ENCODE measurements around the gene DAPK1. TPM values are rescaled to one million over a fixed set of nuclear protein-coding genes. Genes with fewer than 3 reads are reported as not detected.

Gene DAPK1
- total RNA-seq, 1 donor from 2014 or later: 35.1 TPM

GRCh38 chr9:87685441-87685840 is 187.8 kb downstream of the DAPK1 start:
- Mint-ChIP-seq H3K4me1 (ENCODE audit: low read depth, unreplicated experiment) (peaks cover 12% of the 10 kb centered on the region), H3K27ac (ENCODE audit: unreplicated experiment) (no peak overlapping the region), H3K4me3 (ENCODE audit: unreplicated experiment) (no peak overlapping the region), H3K36me3 (ENCODE audit: low read depth, unreplicated experiment) (peaks cover 8% of the 10 kb centered on the region), H3K9me3 (ENCODE audit: unreplicated experiment) (peaks cover 1% of the 10 kb centered on the region), H3K27me3 (ENCODE audit: low read depth, unreplicated experiment) (no peaks in the 10 kb centered on the region)
- H3K79me2 ChIP-seq (ENCODE audit: insufficient read depth, low read length): no peaks in the 10 kb centered on the region
- H3K27ac ChIP-seq (ENCODE audit: low read depth, low read length): no peak overlapping the region
- H3K27me3 ChIP-seq (ENCODE audit: insufficient read depth, low read length): no peaks in the 10 kb centered on the region
- no peak overlapping the region for H3K9ac ChIP-seq (ENCODE audit: low read length)
- no peak overlapping the region for H2AFZ ChIP-seq (ENCODE audit: low read depth, low read length)
- no peak overlapping the region for H3K4me2 ChIP-seq (ENCODE audit: low read length)
- no peak overlapping the region for H3K4me3 ChIP-seq (ENCODE audit: insufficient read depth, low read depth, low read length)
- H4K20me1 ChIP-seq (ENCODE audit: insufficient read depth, low read length): no peaks in the 10 kb centered on the region
- no peaks in the 10 kb centered on the region for H3K9me3 ChIP-seq (ENCODE audit: insufficient read depth, low read depth, low read length)
- DNase-seq (ENCODE audit: low read depth): peak; percentile 25
- FAIRE-seq: no peak
- peaks cover 3% of the 10 kb centered on the region for H3K4me1 ChIP-seq (ENCODE audit: insufficient read depth, low read length)
- no peaks in the 10 kb centered on the region for H3K36me3 ChIP-seq (ENCODE audit: insufficient read depth, low read length)
- no peak for TF ChIP-seq CTCF (IDR thresholded peaks at IDR 0.05; ENCODE audit: insufficient read depth, low read depth, low read length)
- no peak for TF ChIP-seq EZH2 (IDR thresholded peaks at IDR 0.05; ENCODE audit: insufficient read depth, low read length)

- no peaks in the 10 kb centered on the region for H3K27me3 ChIP-seq (ENCODE audit: insufficient read depth, low read length)
- no peak overlapping the region for H3K4me3 Mint-ChIP-seq (ENCODE audit: unreplicated experiment)
- peaks cover 3% of the 10 kb centered on the region for H3K4me1 ChIP-seq (ENCODE audit: insufficient read depth, low read length)
- DNase-seq (ENCODE audit: low read depth): no peak
- no peaks in the 10 kb centered on the region for H3K36me3 ChIP-seq (ENCODE audit: insufficient read depth, low read length)
- no peaks in the 10 kb centered on the region for H3K79me2 ChIP-seq (ENCODE audit: insufficient read depth, low read length)
- H3K4me2 ChIP-seq (ENCODE audit: low read length): no peak overlapping the region
- no peak overlapping the region for H3K27ac Mint-ChIP-seq (ENCODE audit: unreplicated experiment)
- no peak overlapping the region for H3K9ac ChIP-seq (ENCODE audit: low read length)
- H4K20me1 ChIP-seq (ENCODE audit: insufficient read depth, low read length): no peaks in the 10 kb centered on the region
- no peak overlapping the region for H3K4me3 ChIP-seq (ENCODE audit: insufficient read depth, low read depth, low read length)
- H3K9me3 Mint-ChIP-seq (ENCODE audit: unreplicated experiment): peaks cover 1% of the 10 kb centered on the region
- H3K27me3 Mint-ChIP-seq (ENCODE audit: low read depth, unreplicated experiment): no peaks in the 10 kb centered on the region
- H2AFZ ChIP-seq (ENCODE audit: low read depth, low read length): no peak overlapping the region
- TF ChIP-seq EZH2 (IDR thresholded peaks at IDR 0.05; ENCODE audit: insufficient read depth, low read length): no peak
- TF ChIP-seq CTCF (IDR thresholded peaks at IDR 0.05; ENCODE audit: insufficient read depth, low read depth, low read length): peak; percentile 8
- no peaks in the 10 kb centered on the region for H3K9me3 ChIP-seq (ENCODE audit: insufficient read depth, low read depth, low read length)
- no peak for FAIRE-seq
- peaks cover 12% of the 10 kb centered on the region for H3K4me1 Mint-ChIP-seq (ENCODE audit: low read depth, unreplicated experiment)
- H3K27ac ChIP-seq (ENCODE audit: low read depth, low read length): no peak overlapping the region
- H3K36me3 Mint-ChIP-seq (ENCODE audit: low read depth, unreplicated experiment): peaks cover 8% of the 10 kb centered on the region
These were observed 188.3 kb downstream of the DAPK1 start for GRCh38 chr9:87685871-87686519.

GRCh38 chr9:87686520-87687090 is 188.9 kb downstream of the DAPK1 start:
- H3K4me1 ChIP-seq (ENCODE audit: insufficient read depth, low read length): peaks cover 3% of the 10 kb centered on the region
- H3K27me3 Mint-ChIP-seq (ENCODE audit: low read depth, unreplicated experiment): no peaks in the 10 kb centered on the region
- TF ChIP-seq EZH2 (IDR thresholded peaks at IDR 0.05; ENCODE audit: insufficient read depth, low read length): no peak
- TF ChIP-seq CTCF (IDR thresholded peaks at IDR 0.05; ENCODE audit: insufficient read depth, low read depth, low read length): no peak
- FAIRE-seq: no peak
- H3K9ac ChIP-seq (ENCODE audit: low read length): no peak overlapping the region
- peaks cover 6% of the 10 kb centered on the region for H3K36me3 Mint-ChIP-seq (ENCODE audit: low read depth, unreplicated experiment)
- no peak overlapping the region for H2AFZ ChIP-seq (ENCODE audit: low read depth, low read length)
- H3K4me3 ChIP-seq (ENCODE audit: insufficient read depth, low read depth, low read length): no peak overlapping the region
- peaks cover 1% of the 10 kb centered on the region for H3K9me3 Mint-ChIP-seq (ENCODE audit: unreplicated experiment)
- no peaks in the 10 kb centered on the region for H3K27me3 ChIP-seq (ENCODE audit: insufficient read depth, low read length)
- H4K20me1 ChIP-seq (ENCODE audit: insufficient read depth, low read length): no peaks in the 10 kb centered on the region
- no peaks in the 10 kb centered on the region for H3K79me2 ChIP-seq (ENCODE audit: insufficient read depth, low read length)
- H3K4me1 Mint-ChIP-seq (ENCODE audit: low read depth, unreplicated experiment): peaks cover 12% of the 10 kb centered on the region
- DNase-seq (ENCODE audit: low read depth): no peak
- H3K9me3 ChIP-seq (ENCODE audit: insufficient read depth, low read depth, low read length): no peaks in the 10 kb centered on the region
- H3K4me2 ChIP-seq (ENCODE audit: low read length): no peak overlapping the region
- H3K36me3 ChIP-seq (ENCODE audit: insufficient read depth, low read length): no peaks in the 10 kb centered on the region
- H3K4me3 Mint-ChIP-seq (ENCODE audit: unreplicated experiment): no peak overlapping the region
- no peak overlapping the region for H3K27ac ChIP-seq (ENCODE audit: low read depth, low read length)
- H3K27ac Mint-ChIP-seq (ENCODE audit: unreplicated experiment): no peak overlapping the region
